ENCODE measurements around the gene DEXI. TPM values are rescaled to one million over a fixed set of nuclear protein-coding genes. Genes with fewer than 3 reads are reported as not detected.

DEXI gene
- total and polyA plus RNA-seq, 2 of the 13 experiments (the other 11 are each of a cell fraction or from before 2014, with no cell fraction given): 51.5 to 70.4 TPM

GRCh38 chr16:10964039-10964890, 22.0 kb upstream of the DEXI start (continued):
- no peak for TF ChIP-seq NCOA1 (CRISPR knock-in tag; IDR thresholded peaks at IDR 0.05)
- TF ChIP-seq ZNF616 (CRISPR knock-in tag; IDR thresholded peaks at IDR 0.05; ENCODE audit: low read depth): no peak
- 0 out of 2 replicates have a peak, but pooled peaks have one; percentile 27 for TF ChIP-seq ZBTB7B (CRISPR knock-in tag; IDR thresholded peaks at IDR 0.05)
- TF ChIP-seq ZNF343 (CRISPR knock-in tag; IDR thresholded peaks at IDR 0.05): 0 out of 2 replicates have a peak, but pooled peaks have one; percentile 26
- TF ChIP-seq MYPOP (CRISPR knock-in tag; IDR thresholded peaks at IDR 0.05): peak; percentile 38; the same call in 1 of the 2 replicates
- peak; percentile 32; the same call in 1 of the 2 replicates for TF ChIP-seq ZNF768 (CRISPR knock-in tag; IDR thresholded peaks at IDR 0.05)
- TF ChIP-seq SALL1 (CRISPR knock-in tag; IDR thresholded peaks at IDR 0.05): no peak; the same call in 1 of the 2 replicates
- no peak for TF ChIP-seq KLF12 (CRISPR knock-in tag; IDR thresholded peaks at IDR 0.05; ENCODE audit: borderline replicate concordance)
- TF ChIP-seq TP53 (CRISPR knock-in tag; conservative IDR thresholded peaks at IDR 0.05): peak; percentile 77; the same call in 1 of the 2 replicates
- TF ChIP-seq HNF4G (IDR thresholded peaks at IDR 0.05; ENCODE audit: borderline replicate concordance, low read depth, low read length): no peak
- TF ChIP-seq HNF4G (CRISPR knock-in tag; IDR thresholded peaks at IDR 0.05; ENCODE audit: borderline replicate concordance, low read depth): no peak
- TF ChIP-seq ZBTB42 (CRISPR knock-in tag; IDR thresholded peaks at IDR 0.05): peak; percentile 58; the same call in 1 of the 2 replicates
- TF ChIP-seq ZNF605 (CRISPR knock-in tag; IDR thresholded peaks at IDR 0.05): no peak
- TF ChIP-seq, protein P1, sequence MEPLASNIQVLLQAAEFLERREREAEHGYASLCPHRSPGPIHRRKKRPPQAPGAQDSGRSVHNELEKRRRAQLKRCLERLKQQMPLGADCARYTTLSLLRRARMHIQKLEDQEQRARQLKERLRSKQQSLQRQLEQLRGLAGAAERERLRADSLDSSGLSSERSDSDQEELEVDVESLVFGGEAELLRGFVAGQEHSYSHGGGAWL (CRISPR knock-in tag; IDR thresholded peaks at IDR 0.05): 0 out of 2 replicates have a peak, but pooled peaks have one; percentile 39
- TF ChIP-seq CBX2 (IDR thresholded peaks at IDR 0.05; ENCODE audit: low read depth, low read length): no peak
- TF ChIP-seq CBX2 (CRISPR knock-in tag; IDR thresholded peaks at IDR 0.05; ENCODE audit: low read depth): no peak
- TF ChIP-seq ZNF382 (CRISPR knock-in tag; IDR thresholded peaks at IDR 0.05; ENCODE audit: borderline replicate concordance): no peak
- TF ChIP-seq MIER3 (CRISPR knock-in tag; IDR thresholded peaks at IDR 0.05; ENCODE audit: borderline replicate concordance): no peak
- TF ChIP-seq CHD4 (IDR thresholded peaks at IDR 0.05; ENCODE audit: borderline replicate concordance, low read length): no peak
- no peak for TF ChIP-seq ZNF121 (CRISPR knock-in tag; IDR thresholded peaks at IDR 0.05)
- TF ChIP-seq SRSF1 (optimal IDR thresholded peaks at IDR 0.05; ENCODE audit: low read depth, low read length): no peak
- TF ChIP-seq ZFYVE20 (CRISPR knock-in tag; IDR thresholded peaks at IDR 0.05; ENCODE audit: borderline replicate concordance, low read depth): no peak
- TF ChIP-seq ZNF138 (CRISPR knock-in tag; IDR thresholded peaks at IDR 0.05; ENCODE audit: low read depth): peak; percentile 34; the same call in 1 of the 2 replicates
- no peak for TF ChIP-seq NCOA5 (CRISPR knock-in tag; IDR thresholded peaks at IDR 0.05)
- TF ChIP-seq ATF7-NPFF (CRISPR knock-in tag; IDR thresholded peaks at IDR 0.05; ENCODE audit: low read depth): no peak
- TF ChIP-seq U2AF1 (optimal IDR thresholded peaks at IDR 0.05; ENCODE audit: low read depth, low read length): peak; percentile 78
- TF ChIP-seq IRF9 (CRISPR knock-in tag; IDR thresholded peaks at IDR 0.05; ENCODE audit: borderline replicate concordance): peak; percentile 80; the same call in 1 of the 2 replicates
- TF ChIP-seq REPIN1 (CRISPR knock-in tag; IDR thresholded peaks at IDR 0.05; ENCODE audit: borderline replicate concordance, low read depth): no peak; the same call in 1 of the 2 replicates
